GM18517 (cell line): ENCODE measurements around the gene ATP11A.
"Not testable (repeated sequence)": the region's sequence is repeated elsewhere in the genome, so short reads cannot be mapped to it uniquely, and the experiment has no call there.

Experiments used
- ATAC-seq: cut with Tn5 transposase; IDR thresholded peaks from one replicate; pipeline ENCODE4 v1.9.1; 2021; ENCODE audit warnings: mild to moderate bottlenecking, moderate library complexity; ENCODE audit not compliant: unreplicated experiment

The ATP11A gene

DNA sequence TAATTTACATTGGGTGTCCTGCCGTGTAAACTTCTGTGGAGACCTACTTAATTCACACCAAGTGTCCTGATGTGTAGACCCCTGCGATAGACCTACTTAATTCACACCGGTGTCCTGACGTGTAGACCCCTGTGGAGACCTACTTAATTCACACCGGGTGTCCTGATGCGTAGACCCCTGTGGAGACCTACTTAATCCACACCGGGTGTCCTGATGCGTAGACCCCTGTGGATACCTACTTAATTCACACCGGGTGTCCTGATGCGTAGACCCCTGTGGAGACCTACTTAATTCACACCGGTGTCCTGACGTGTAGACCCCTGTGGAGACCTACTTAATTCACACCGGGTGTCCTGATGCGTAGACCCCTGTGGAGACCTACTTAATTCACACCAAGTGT, 97.0 kb downstream of the ATP11A start:
- ATAC-seq, result not testable (repeated sequence)

DNA sequence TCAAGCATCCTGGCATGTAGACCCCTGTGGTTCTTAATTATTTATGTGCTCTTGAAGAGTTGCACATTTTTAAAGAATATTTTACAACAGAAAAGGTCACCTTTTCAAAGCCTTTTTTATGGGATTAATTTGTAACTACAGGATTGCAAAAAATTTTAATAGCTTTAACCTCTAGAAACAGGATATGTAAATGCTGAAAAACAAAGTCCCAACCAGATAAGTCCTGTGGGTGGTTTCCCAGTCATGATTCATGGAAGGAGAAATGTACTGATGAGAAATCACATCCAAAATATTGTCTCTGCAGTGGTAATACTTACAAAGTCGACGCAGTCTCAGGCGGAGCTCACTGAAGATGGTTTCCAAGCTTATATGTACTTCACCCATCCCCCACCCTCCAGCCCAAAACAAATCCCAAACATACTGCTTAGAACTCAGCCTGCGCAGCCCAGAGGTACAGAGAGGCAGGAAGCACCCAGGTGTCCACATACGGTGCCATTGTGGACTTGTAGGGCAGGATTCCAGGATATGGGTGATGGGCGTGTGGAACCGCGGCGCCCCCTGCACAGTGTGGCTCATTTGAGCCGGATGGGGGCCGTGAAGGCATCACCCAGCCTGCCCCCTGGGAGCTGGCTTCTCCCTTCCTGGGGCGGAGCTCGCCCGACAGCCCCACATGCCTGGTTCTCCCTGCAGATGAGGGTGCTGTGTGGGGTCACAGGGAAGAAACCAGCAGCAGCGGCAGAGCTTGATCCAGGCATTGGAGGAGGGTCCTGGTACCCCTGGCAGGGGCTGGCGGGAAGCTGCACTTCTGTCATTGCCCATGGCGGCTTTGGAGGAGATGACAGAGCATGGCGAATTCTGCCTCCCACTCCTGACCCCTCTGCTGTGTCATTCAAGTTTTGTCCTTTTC, 101.2 kb downstream of the ATP11A start:
- ATAC-seq, result no peak

DNA sequence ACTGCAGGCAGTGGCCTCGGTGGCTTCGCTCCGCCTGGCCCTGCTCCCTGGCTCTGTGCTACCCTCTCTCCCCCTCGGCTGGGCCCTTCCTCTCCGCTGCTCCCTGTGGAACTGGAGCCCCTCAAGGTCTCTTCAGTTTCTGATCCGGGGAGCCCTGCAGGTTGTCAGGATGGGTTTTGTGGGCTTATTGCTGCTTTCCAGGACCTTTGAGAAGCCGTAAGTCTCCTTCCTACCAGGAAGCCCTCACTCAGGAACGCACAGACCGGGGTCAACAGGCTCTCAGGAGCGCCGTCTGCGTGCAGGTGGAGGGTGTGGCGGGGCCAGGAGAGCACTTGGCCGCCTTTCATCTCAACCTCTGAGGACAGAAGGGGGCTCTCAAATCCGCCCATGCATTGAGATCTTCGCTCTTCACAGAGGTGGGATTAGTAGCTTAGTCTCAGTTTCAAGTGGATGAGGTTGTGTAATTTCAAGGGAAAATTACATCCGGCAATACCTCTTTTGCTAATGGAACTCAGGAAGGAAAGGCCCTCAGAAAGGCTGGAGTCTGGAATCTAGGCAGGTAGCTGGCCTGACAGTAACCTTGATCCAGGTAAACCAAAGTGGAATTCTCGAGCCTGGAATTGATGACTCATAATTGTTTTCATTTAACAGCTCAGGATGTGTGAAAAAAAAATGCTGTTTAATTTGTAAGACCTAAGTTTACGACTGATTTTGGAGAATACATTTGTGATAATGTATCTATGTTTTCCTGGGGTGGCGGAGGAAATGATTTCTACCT, 102.0 kb downstream of the ATP11A start:
- ATAC-seq, result no peak

DNA sequence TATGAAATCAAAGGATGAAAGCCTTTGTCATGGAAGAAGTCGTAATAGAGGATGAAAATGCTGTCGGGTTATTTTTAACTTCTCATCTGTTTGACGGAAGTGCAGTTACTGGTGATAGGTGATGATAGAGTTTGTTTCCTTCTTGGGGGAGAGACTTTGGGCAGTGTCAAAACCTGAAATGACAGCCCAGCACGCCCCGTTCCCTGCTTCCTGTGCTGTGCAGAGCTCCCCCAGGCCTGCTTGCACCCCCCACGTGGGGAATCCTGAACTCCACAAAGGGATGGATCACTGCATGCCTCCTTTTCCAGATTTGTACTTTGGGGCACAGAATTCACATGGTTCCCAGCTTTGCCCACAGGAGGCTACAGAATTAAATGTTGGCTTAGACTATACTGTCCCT, 102.7 kb downstream of the ATP11A start:
- ATAC-seq, result no peak

DNA sequence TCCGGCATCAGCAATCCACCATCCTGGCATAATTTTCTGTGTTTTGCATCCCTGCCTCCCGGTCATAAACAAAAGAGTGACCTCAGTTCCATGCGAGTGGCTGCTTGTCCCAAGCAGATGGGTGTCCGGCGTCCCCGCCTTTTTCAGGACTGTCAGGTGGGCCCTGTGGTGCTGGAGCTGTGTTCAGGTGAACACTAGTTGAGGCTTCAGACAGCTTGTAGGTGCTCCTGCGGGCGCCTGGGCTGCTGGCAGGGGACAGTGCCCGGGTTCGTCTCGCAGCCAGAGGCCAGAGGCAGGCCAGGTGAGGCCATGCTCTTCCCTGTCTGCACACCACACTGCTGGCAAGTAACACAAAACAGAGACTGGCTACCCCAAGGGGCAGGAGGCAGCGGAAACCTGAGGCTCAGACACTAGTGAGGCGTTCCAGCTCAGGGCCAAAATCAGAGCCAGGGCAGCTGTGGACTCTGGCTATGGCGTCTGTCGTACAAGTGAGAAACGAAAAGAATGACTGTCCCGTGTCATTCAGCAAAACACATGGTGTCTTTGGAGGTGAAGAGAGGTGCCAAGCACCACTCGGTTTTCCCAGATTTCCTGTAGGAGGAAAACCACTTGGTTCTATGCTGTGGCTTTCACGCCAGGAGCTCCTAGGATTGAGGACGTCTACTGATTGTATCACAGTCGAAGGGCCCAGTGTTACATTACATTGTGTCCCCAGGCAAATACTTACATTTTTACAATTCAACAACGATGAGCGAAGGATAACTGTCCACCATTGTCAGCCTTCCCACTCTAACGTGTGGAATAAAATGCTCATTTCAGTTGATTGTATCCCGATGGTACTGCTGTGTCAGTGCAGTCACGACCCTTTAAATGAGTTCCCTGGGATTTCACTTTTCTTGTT, 104.0 kb downstream of the ATP11A start:
- ATAC-seq, result no peak

DNA sequence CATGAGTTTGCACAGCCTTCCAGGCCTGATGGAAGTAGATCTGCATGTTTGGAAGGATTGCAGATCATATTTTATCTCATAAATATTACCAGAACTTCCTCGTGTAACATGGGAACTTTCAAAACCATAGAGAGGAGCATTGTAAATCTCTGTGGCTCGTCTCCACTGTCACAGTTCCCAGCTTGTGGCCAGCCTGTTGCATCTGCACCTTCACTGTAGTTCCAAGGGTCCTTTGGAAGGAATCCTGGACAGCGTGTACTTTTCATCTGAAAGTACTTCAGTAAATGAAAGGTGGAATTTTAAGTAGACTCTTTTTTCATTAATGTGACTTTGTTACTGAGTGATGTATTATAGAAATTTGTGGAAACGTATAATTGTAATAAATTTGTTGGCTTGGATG, 105.4 kb downstream of the ATP11A start:
- ATAC-seq, result no peak

DNA sequence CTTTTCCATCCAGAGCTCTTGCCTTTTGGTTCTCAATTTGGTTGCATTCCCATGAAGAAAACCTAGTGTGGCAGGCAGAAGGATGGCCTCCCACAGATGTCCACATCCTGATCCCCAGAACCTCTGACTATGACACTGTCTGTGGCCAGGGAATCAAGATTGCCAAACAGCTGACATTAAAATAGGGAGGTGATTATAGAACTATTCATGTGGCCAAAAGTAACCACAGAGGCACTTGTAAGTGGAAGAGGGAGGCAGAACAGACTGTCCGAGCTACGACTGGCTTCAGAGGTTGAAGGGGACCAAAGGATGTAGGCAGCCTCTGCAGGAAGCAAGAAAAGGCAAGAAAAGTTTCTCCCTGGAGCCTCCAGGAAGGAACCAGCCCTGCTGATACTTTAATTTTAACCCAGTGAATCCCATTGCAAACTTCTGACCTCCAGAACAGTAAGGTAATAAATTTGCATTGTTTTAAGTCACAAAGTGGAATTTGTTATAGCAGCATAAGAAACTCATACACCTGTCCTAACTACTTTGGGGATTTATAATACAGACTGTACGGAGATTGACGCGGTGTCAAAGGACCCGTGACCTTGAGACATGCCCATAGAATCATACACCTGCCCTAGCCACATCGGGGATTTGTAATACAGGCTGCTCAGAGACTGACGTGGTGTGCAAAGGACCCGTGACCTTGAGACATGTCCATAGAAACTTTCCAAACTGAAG, 106.5 kb downstream of the ATP11A start:
- no peak for ATAC-seq

DNA sequence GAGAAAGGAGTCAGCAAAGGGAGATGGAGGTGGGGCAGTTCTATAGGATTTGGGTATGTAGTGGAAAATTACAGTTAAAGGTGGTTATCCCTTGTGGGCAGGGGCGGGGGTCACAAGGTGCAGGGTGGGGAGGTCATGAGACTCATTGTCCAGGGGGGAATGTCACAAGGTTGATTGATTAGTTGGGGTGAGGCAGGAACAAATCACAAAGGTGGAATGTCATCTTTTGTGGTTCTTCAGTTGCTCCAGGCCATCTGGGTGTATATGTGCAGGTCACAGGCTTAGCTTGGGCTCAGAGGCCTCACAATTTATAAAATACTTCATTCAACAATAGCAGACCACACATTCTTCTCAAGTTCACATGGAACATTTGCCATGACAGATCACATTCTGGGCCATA, 109.6 kb downstream of the ATP11A start:
- no peak for ATAC-seq

DNA sequence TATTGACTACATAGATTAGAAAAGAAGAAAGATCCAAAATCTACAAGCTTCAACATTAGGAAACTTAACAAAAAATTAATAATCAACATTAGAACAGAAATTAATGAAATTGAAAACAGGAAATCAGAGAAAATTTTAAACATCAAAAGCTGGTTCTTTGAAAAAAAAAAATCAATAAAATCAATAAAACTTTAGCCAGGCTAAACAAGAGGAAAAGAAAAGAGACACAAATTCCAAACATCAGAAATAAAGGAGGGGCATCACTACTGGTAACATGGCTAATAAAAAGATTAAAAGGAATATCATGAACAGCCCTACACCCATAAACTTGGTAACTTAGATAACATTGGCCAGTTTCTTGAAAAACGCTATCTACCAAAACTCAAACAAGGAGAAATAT, 110.2 kb downstream of the ATP11A start:
- ATAC-seq, result no peak

DNA sequence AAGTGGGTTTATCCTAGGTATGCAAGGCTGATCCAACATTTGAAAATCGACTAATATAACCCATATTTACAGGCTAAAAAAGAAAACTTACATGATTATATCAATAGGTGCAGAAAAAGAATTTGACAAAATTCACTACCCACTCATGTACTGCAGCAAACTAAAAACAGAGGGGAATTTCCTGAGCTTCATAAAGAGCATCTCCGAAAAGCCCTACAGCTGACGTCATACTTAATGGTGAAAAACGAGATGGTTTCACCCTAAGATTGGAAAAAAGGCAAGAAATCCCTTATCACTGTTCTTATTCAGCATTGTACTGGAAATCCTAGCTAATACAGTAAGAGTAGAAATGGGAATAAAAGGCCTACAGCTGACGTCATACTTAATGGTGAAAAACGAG, 111.0 kb downstream of the ATP11A start:
- not testable (repeated sequence) for ATAC-seq

DNA sequence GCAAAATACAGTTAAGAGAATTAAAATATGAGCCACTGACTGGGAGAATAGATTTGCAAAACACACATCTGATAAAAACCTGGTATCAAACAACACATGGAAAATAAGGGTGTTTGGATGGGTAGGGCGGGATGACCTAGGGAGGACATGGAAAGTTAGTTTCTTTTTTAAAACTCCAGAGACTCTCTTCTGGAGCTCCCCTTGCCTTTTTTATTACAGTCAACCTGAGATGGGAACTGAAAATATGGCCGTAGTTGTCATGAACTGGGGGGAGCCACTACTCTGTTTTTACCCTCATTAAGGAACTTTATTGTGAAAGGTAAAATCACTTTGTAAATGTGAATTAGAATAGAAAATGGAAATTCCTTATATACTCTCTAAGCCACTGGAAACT, 113.0 kb downstream of the ATP11A start:
- peak; percentile 40 for ATAC-seq

DNA sequence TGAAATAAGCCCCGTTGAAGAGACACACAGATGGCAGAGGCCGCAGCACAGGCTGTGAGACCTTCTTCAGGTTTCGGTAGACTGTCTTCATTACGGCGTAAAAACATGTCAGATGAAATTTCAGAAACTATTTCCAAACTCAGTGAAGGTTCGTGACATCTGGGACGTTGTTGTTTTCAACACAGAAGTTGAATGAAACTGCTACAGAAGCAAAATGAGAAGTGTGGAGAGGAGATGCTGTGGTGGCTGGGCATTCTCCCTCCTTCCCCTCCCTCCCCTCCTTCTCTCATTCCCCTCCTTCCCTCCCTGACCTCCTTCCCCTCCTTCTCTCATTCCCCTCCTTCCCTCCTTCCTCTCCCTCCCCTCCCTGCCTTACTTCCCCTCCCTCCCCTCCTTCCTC, 113.6 kb downstream of the ATP11A start:
- peak; percentile 61 for ATAC-seq

DNA sequence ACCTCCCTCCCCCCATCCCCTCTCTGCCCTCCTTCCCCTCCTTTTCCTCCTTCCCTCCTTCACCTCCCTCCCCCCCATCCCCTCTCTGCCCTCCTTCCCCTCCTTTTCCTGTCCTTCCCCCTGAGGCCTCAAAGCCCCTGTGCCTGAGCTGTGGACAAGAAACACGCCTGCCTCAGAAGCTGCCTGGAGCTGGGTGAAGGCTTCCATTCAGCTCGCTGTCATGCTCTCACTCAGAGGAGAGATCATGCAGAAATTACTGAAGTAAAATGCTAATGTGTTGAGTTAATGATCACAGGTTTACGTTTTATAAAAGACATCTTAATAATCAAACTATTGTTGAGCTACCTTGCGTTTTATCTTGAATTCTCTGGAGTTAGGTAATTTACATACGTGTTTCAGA, 114.5 kb downstream of the ATP11A start:
- no peak for ATAC-seq

DNA sequence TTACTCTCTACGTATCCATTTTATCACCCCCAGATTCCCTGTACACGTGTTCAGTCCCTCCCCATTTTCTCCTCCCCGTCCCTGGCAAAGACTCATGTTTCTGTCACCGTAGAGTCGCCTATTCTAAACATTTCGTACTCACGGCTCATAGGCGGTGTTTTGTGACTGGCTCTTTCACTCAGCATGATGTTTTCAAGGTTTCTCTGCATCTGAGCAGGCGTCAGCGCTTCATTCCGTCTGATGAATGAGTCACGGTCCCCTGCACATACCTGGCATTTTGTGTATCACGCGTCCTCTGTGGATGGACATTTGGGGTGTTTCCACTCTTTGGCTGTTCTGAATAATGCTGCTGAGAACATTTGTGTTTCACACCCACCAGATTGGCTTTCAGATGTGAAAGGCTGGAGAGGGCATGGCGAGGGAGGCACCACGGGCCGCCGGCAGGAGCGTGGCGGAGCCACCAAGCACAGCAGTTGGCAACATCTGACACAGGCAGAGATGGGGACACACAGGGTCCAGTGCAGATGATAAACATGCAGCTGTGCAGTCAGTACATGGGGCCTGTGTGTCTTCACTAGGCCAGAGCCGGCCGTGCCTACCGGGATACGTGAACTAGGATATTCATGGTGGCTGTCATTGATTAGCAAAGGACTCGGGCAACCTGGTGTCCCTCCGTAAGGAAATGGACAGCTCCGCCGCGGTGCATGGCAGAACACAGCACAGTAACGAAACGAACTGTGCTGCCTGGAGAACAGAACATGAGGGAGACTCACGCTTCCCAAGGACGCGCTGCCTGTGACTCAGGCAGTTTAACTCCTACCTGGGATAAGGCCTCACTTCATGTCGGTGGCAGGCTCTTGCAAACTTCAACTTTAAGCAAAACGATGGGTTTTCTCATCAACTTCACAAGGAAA, 117.2 kb downstream of the ATP11A start:
- ATAC-seq, result no peak

DNA sequence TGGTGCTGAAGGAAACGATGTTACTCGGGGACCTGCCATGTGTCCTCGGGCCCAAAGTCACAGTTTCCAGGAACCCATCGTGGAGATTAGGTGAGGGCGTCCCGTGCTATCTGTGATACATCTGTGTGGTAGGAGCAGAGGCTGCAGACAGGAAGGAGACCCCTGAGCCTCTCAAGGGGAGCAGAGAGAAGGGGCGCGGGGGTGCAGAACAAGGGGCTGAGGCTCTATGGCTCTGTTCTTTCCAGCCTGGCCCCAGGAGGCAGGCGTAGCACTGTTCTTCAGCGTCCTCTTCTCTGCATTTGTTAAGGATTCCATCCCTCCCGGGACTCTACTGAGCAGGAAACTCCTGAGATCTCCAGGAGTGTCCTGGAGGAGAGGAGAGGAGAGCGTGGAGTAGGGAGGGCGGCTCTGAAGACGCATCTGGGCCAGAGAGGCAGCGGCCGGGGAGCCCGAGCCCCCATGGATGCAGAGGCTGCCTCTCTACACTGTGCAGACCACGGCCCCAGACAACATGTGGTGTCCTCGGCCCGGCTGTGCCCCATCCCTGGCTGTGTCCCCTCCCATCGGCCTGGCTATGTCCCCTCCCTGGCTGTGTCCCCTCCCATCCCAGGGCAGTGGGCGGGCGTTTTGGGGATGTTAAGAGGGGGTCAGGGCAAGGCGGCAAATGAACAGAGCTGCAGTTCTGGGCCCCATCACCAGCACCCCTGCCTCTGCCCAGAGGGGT, 118.0 kb downstream of the ATP11A start:
- ATAC-seq, result no peak

DNA sequence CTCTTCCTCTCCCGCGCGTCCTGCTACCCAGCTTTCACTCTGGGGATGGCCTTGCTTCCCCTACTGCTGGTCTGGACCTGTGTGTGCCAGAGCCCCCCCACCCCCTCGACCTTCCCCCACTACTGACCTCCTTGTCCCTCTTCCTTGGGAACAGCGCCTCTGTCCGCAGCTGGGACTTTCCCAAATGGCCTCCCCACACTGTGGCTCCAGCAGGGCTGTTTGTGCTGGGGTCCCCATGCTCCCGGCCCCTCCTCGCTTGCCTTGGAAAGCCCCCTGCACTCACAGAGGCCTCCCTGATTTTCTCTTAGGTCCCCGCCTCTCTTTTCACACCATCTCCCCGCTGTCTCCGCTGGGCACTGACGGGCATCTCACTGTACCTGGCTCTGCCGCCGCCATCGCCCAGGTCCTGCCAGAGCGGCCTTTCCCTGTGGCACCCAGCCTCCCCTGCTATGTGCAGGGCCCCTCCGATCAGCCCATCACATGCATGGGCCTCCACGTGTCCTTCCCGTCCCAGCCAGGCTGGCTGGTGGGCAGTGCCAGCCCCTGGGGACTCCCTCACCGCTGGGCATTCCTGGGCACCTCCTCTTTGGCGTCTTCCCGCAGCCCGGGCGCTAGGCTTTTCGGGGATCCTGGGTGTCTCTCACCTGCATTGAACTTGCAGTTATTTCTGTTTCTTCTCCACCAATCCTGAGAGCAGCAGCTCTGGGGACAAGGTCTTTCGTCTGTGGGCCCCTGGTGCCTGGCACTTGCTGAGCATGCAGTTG, 118.7 kb downstream of the ATP11A start:
- ATAC-seq, result no peak

DNA sequence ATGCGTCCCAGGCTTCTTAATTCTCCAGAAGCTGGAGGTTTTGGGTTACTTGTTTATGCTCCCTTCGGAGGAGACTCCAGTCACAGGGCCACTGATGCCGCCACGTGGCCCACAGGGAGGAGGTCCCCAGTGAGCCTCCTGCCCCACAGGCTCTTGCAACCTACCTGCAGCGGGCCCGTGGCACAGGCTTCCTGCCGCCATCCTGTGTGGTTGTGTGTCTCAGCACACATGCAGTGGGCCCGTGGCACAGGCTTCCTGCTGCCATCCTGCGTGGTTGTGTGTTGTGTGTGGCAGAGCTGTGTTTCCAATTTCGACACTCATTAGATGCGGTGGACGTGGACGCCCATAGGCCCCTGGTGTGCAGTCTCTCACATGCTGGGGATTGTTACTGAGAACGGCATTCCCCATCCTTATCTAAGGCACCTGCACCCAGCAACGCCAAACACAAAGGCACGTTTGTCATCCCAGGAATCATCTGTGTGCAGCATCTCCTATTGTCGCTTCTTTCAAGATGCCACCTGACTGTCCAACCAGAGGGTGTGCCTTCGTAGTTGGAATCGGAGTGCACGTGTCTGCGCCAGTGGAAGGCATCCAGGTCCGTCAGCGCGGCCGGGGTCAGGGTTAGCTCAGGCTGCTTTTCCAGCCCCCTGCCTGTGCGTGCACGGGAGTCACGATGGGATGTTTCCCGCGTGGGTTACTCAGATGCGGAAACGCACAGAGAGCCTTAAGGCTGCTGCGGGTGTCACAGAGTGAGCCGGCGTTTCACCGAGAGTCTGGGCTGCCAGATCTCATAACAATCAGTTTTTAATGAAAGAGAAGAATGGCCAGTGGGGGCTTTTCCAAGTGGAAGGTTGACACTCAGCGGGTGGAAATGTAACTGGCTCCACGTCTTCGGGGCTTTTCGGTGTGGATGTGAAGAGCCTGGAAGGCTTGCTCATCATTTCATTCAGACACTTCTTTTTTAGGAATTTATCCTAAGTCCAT, 119.8 kb downstream of the ATP11A start:
- ATAC-seq, result no peak
